Pons (tissue), 1 donor: Measurements from ENCODE around the gene ZNF526.
"Not testable (repeated sequence)": the region's sequence is repeated elsewhere in the genome, so short reads cannot be mapped to it uniquely, and the experiment has no call there.

ENCODE experiments used
- DNase-seq: peaks from one replicate; pipeline ENCODE4 v3.0.0-alpha.2; 2016; ENCODE audit warnings: low spot score

Gene ZNF526

GRCh38 chr19:42266928-42267603 is 47.0 kb downstream of the ZNF526 start:
- DNase-seq = not testable (repeated sequence)

DNA sequence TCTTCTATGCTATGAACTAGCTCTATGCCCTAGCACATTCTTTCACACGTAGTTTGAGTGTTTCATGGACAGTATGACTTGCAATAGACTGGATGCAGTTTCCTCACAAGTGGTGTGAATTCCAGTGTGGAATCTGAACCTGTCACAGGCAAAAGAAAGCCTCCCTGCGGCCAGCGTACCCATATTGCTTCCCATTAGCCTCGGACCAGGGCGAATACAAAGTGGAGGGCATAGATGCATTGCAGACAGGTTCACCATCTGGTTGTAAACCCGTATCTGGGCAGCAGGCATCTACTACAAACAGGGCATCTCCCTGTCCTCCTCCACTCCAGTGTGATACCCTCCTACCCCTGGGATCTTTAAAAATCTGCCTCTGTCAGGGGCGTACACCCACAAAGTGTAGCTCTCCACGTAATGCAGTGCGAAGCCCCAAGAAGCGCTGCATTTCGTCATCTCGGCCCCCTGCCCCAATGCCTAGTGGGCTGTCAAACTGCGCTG is 47.6 kb downstream of the ZNF526 start:
- peak; percentile 37 for DNase-seq

GRCh38 chr19:42268142-42268703 is 48.1 kb downstream of the ZNF526 start:
- peak; percentile 100 for DNase-seq

DNA sequence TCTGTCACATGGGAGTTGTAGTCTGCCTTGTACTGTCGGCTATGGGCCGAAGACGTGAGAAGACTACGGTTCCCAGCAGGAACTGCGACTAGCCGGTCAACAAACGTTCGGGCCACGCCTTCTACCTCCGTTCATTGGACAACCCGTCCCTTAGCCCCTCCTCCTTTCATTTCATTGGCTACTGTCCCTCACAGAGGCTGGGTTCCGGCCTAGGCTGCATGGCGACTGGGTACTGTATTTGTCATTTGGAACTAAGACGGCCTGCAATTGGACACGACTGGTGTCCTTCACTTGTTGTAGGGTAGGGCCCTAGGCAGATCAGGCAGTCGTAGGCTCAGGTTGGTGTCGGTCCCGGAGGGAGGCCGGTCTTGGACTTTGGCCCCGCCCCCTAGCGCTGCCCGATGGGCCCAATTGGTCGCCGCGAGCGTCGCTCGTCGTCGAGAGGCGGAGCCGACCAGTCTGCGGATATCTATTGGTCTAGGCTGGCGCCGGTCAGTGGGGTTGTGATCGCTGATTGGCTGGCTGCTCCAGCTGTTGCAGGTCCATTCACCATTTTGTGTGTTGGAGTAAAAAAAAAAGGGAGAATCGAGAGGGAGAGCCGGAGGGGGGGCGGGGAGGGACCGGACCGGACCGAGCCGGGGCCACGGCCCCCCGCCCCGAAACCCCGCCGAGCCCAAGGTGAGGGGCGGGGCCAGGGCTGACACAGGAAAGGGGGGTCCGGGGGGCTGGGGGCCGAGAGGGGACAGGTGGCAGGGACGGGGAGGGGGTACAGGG is 48.8 kb downstream of the ZNF526 start, which contains the start of gene CIC:
TSS of gene CIC (plus strand) at position 549 of the 774 bp plus-strand sequence. CDS start 2,532 bp downstream, outside the sequence.
- DNase-seq = peak; percentile 100

DNA sequence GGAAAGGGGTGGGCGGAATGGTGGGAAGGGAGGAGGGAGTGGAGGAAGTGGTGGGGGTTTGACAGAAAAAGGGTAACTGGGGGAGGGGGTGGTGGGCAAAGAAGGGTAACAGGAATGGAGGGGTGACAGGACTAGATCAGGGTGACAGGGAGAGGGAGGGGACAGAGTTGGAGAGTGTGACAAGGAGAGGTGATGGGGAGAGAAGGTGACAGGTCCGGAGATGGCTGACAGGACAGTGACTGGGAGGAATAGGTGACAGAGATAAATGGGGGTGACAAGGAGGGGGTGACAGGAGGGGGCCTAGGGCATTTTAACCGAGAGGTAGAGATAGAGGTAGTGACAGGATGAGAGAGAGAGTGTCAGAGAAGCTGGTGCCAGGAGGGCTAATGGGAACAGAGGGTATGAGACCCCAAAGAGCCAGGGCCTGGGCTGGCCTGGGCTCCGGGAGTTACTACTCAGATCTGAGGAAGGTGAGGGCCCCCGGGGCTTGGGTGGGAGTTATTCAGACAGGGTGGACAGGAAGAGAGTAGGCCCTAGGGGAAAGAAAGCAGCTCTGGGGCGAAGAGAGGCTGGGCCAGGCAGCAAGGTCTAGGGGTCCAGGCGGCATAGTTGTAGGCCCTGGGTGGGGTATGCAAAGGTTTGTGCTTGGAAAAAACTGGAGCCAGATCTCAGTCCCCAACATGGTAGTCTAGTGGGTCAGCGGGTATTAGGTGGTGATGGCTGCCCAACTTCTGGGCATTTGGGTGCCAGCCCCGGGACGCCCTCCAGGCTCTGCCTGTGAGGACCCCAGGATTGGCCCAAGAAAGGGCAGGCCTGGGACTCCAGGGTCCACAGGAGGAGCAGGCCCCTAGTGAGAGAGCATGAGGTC is 49.6 kb downstream of the ZNF526 start:
- DNase-seq = peak; percentile 32

- DNase-seq = peak; percentile 69
Measured at GRCh38 chr19:42270346-42271044, 50.4 kb downstream of the ZNF526 start.

DNA sequence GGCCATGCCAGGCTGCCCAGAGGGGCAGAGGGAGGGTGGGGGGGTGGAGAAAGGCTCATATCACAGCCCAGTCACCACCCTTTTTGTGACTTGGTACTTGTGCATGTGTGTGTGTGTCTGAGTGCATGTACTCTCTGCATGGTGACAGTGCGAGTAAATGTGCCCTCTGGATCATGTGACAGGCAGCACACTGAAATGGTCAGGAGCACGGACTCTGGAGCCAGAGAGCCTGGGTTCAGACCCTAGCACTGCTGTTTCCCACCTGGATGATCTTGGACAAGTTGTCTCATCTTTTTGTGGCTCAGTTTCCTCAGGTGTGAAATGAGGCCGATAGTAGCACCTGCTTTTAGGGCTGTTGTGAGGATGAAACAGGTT is 50.9 kb downstream of the ZNF526 start:
- DNase-seq = peak; percentile 61

GRCh38 chr19:42271861-42272534 is 51.9 kb downstream of the ZNF526 start:
- no peak for DNase-seq

GRCh38 chr19:42272535-42272897 is 52.4 kb downstream of the ZNF526 start:
- no peak for DNase-seq

GRCh38 chr19:42272989-42273406 is 52.9 kb downstream of the ZNF526 start:
- DNase-seq = no peak

DNA sequence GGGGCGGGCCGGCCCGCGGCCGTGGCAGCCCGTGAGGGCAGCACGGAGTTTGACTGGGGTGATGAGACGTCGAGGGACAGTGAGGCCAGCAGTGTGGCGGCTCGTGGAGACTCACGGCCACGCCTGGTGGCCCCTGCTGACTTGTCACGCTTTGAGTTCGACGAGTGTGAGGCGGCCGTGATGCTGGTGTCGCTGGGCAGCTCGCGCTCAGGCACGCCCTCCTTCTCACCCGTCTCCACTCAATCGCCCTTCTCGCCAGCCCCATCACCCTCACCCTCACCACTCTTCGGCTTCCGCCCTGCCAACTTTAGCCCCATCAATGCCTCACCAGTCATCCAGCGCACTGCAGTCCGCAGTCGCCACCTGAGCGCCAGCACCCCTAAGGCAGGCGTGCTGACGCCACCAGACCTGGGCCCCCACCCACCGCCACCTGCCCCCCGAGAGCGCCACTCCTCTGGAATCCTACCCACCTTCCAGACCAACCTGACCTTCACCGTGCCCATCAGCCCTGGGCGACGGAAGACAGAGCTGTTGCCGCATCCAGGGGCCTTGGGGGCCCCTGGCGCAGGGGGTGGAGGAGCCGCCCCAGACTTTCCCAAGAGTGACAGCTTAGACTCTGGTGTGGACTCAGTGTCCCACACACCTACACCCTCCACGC is 53.4 kb downstream of the ZNF526 start:
- no peak for DNase-seq

GRCh38 chr19:42274065-42274682 is 54.1 kb downstream of the ZNF526 start:
- DNase-seq = no peak

- DNase-seq = no peak
Measured at GRCh38 chr19:42275103-42275502, 55.0 kb downstream of the ZNF526 start.

DNA sequence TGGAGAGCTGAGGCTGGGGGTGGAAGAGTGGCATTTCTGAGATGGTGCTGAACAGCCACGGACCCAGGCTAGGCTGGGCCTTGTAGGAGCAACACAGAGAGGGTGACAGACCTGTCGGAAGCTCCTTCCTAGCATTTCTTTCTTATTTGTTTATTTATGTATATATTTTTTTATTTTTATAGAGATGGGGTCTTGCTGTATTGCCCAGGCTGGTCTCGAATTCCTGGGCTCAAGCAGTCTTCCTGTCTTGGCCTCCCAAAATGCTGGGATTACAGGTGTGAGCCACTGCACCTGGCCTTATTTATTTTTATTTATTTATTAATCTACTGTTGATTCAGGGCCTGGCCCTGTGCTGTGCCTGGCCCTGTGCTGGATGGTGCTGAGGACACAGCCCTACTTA is 55.4 kb downstream of the ZNF526 start:
- DNase-seq = no peak

DNA sequence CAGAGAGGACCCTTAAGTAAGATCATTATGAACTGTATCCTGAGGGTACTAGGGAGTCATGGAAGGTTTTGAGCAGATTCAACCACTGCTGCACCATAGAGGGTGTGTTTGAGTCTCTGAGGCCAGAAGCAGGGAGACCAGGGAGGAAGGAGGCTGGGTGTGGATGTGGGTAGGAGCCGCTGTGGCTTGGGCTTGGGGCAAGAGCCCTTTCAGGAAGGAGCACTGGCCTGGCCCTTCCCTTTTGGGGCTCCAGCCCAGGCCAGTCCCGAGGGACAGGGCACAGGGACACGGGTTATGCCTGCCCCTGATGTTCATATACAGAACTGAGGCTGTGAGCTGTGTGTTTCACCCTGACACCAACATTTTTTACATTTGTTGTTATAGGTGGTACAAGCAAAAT is 56.2 kb downstream of the ZNF526 start:
- DNase-seq = no peak

DNA sequence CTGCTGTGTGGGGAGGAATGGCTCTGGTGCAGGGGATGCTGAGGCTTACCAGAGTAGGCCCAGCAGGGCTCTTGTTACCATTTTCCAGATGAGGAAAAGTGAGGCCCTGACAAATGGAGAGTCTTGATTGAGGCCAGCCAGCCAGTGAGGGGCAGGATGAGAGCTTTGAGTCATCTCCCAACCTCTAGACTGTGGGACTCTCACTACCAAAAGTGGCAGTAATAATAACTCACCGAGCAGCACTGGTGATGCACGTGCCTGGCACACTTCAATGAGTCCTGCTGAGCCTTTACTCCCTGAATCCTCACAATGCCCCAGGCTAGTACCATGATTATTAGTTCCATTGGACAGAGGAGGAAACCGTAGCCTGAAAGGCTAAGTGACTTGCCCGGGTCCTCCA is 56.7 kb downstream of the ZNF526 start:
- no peak for DNase-seq
